ENCODE results near the gene RAB31.

RAB31 gene

GRCh38 chr18:9735879-9736278, 27.8 kb downstream of the RAB31 start:
- TF ChIP-seq EZH2 (IDR thresholded peaks at IDR 0.05; ENCODE audit: borderline replicate concordance, low read length) (no peak), CTCF (IDR thresholded peaks at IDR 0.05; ENCODE audit: low read length) (no peak)
- H3K9me3 ChIP-seq (ENCODE audit: low read length), result no peaks in the 10 kb centered on the region
- no peaks in the 10 kb centered on the region for H3K79me2 ChIP-seq (ENCODE audit: insufficient read depth, low read length)
- no peaks in the 10 kb centered on the region for H4K20me1 ChIP-seq (ENCODE audit: insufficient read depth, low read length)
- no peak overlapping the region for H3K4me2 ChIP-seq (ENCODE audit: low read length)
- no peak overlapping the region for H3K4me3 ChIP-seq (ENCODE audit: low read depth, low read length, poor library complexity, severe bottlenecking)
- H3K4me1 ChIP-seq (ENCODE audit: insufficient read depth, low read length, severe bottlenecking), result no peaks in the 10 kb centered on the region
- no peak overlapping the region for H2AFZ ChIP-seq (ENCODE audit: low read length)
- H3F3A ChIP-seq (ENCODE audit: insufficient read depth, low read length), result no peaks in the 10 kb centered on the region
- no peaks in the 10 kb centered on the region for H3K9me2 ChIP-seq (ENCODE audit: low read depth, low read length)
- H3K27me3 ChIP-seq (ENCODE audit: insufficient read depth, low read length), result 0 out of 2 replicates have a peak, but pooled peaks cover 3% of the 10 kb centered on the region
- H3K9ac ChIP-seq (ENCODE audit: low read length), result no peak overlapping the region
- H3K27ac ChIP-seq (ENCODE audit: low read depth, low read length, poor library complexity, severe bottlenecking), result no peak overlapping the region
- H3K36me3 ChIP-seq (ENCODE audit: insufficient read depth, low read length), result no peaks in the 10 kb centered on the region

GRCh38 chr18:9736286-9736835, 28.3 kb downstream of the RAB31 start:
- no peaks in the 10 kb centered on the region for H3K9me2 ChIP-seq (ENCODE audit: low read depth, low read length)
- H3K27ac ChIP-seq (ENCODE audit: low read depth, low read length, poor library complexity, severe bottlenecking), result no peak overlapping the region
- 0 out of 2 replicates have a peak, but pooled peaks cover 3% of the 10 kb centered on the region for H3K27me3 ChIP-seq (ENCODE audit: insufficient read depth, low read length)
- no peaks in the 10 kb centered on the region for H3K9me3 ChIP-seq (ENCODE audit: low read length)
- H4K20me1 ChIP-seq (ENCODE audit: insufficient read depth, low read length), result no peaks in the 10 kb centered on the region
- no peak overlapping the region for H3K4me3 ChIP-seq (ENCODE audit: low read depth, low read length, poor library complexity, severe bottlenecking)
- TF ChIP-seq CTCF (IDR thresholded peaks at IDR 0.05; ENCODE audit: low read length) (no peak), EZH2 (IDR thresholded peaks at IDR 0.05; ENCODE audit: borderline replicate concordance, low read length) (no peak)
- H2AFZ ChIP-seq (ENCODE audit: low read length), result no peak overlapping the region
- no peak overlapping the region for H3K4me2 ChIP-seq (ENCODE audit: low read length)
- H3K4me1 ChIP-seq (ENCODE audit: insufficient read depth, low read length, severe bottlenecking), result no peaks in the 10 kb centered on the region
- H3K36me3 ChIP-seq (ENCODE audit: insufficient read depth, low read length), result no peaks in the 10 kb centered on the region
- H3K79me2 ChIP-seq (ENCODE audit: insufficient read depth, low read length), result no peaks in the 10 kb centered on the region
- H3K9ac ChIP-seq (ENCODE audit: low read length), result no peak overlapping the region
- no peaks in the 10 kb centered on the region for H3F3A ChIP-seq (ENCODE audit: insufficient read depth, low read length)

- Histone ChIP-seq H3K4me3 (ENCODE audit: low read depth, low read length, poor library complexity, severe bottlenecking) (no peak overlapping the region), H2AFZ (ENCODE audit: low read length) (no peak overlapping the region), H3K27ac (ENCODE audit: low read depth, low read length, poor library complexity, severe bottlenecking) (no peak overlapping the region), H3K79me2 (ENCODE audit: insufficient read depth, low read length) (no peaks in the 10 kb centered on the region), H3K9ac (ENCODE audit: low read length) (no peak overlapping the region), H3K36me3 (ENCODE audit: insufficient read depth, low read length) (no peaks in the 10 kb centered on the region), H3K9me3 (ENCODE audit: low read length) (no peaks in the 10 kb centered on the region), H3K9me2 (ENCODE audit: low read depth, low read length) (no peaks in the 10 kb centered on the region), H3K27me3 (ENCODE audit: insufficient read depth, low read length) (0 out of 2 replicates have a peak, but pooled peaks cover 3% of the 10 kb centered on the region), H3K4me1 (ENCODE audit: insufficient read depth, low read length, severe bottlenecking) (no peaks in the 10 kb centered on the region), H3K4me2 (ENCODE audit: low read length) (no peak overlapping the region), H4K20me1 (ENCODE audit: insufficient read depth, low read length) (no peaks in the 10 kb centered on the region), H3F3A (ENCODE audit: insufficient read depth, low read length) (no peaks in the 10 kb centered on the region)
- TF ChIP-seq CTCF (IDR thresholded peaks at IDR 0.05; ENCODE audit: low read length) (no peak), EZH2 (IDR thresholded peaks at IDR 0.05; ENCODE audit: borderline replicate concordance, low read length) (no peak)
Measured at GRCh38 chr18:9737006-9737405, 28.9 kb downstream of the RAB31 start.
